HG03342 (cell line): ENCODE data around the gene ADAMTSL1.

Experiments
- ATAC-seq: cut with Tn5 transposase; IDR thresholded peaks from one replicate; pipeline ENCODE4 v1.9.1; 2021; ENCODE audit warnings: mild to moderate bottlenecking, moderate library complexity; ENCODE audit not compliant: unreplicated experiment

The ADAMTSL1 gene

GRCh38 chr9:18604767-18605730, 131.1 kb downstream of the ADAMTSL1 start:
- ATAC-seq = no peak

- no peak for ATAC-seq
Measured at GRCh38 chr9:18605766-18606180, 131.8 kb downstream of the ADAMTSL1 start.

- no peak for ATAC-seq
Measured at GRCh38 chr9:18606281-18606680, 132.3 kb downstream of the ADAMTSL1 start.

GRCh38 chr9:18606846-18607245, 132.9 kb downstream of the ADAMTSL1 start:
- no peak for ATAC-seq

- no peak for ATAC-seq
Measured at GRCh38 chr9:18608371-18608770, 134.4 kb downstream of the ADAMTSL1 start.

- no peak for ATAC-seq
Measured at GRCh38 chr9:18610956-18611355, 137.0 kb downstream of the ADAMTSL1 start.

- no peak for ATAC-seq
Measured at GRCh38 chr9:18611971-18612370, 138.0 kb downstream of the ADAMTSL1 start.

- no peak for ATAC-seq
Measured at GRCh38 chr9:18614116-18614515, 140.2 kb downstream of the ADAMTSL1 start.

- ATAC-seq = no peak
Measured at GRCh38 chr9:18614651-18615050, 140.7 kb downstream of the ADAMTSL1 start.

GRCh38 chr9:18616976-18617375, 143.0 kb downstream of the ADAMTSL1 start:
- ATAC-seq = no peak

GRCh38 chr9:18617759-18618158, 143.8 kb downstream of the ADAMTSL1 start:
- ATAC-seq = no peak

GRCh38 chr9:18618862-18619261, 144.9 kb downstream of the ADAMTSL1 start:
- ATAC-seq = no peak

- ATAC-seq = no peak
Measured at GRCh38 chr9:18622186-18622836, 148.4 kb downstream of the ADAMTSL1 start.

GRCh38 chr9:18623221-18624079, 149.5 kb downstream of the ADAMTSL1 start:
- no peak for ATAC-seq

- ATAC-seq = no peak
Measured at GRCh38 chr9:18626046-18626698, 152.2 kb downstream of the ADAMTSL1 start.

GRCh38 chr9:18629136-18629535, 155.2 kb downstream of the ADAMTSL1 start:
- no peak for ATAC-seq

- ATAC-seq = no peak
Measured at GRCh38 chr9:18632632-18633403, 158.9 kb downstream of the ADAMTSL1 start.

GRCh38 chr9:18636781-18637180, 162.8 kb downstream of the ADAMTSL1 start:
- ATAC-seq = no peak

- no peak for ATAC-seq
Measured at GRCh38 chr9:18638371-18639249, 164.7 kb downstream of the ADAMTSL1 start.
